OCI-LY1 (cell line): ENCODE results near the gene ZBTB1.

Source experiments
- H2AFZ ChIP-seq: fragments of 200-600 bp; sonication (generic), shearing (Covaris generic); 2 replicates; pipeline ENCODE4 v1.6.0; 2014; ENCODE audit warnings: antibody characterized with exemption, mild to moderate bottlenecking, low read length
- H3F3A ChIP-seq: fragments of 200-600 bp; sonication (generic), shearing (Covaris generic); 2 replicates; pipeline ENCODE4 v1.6.0; 2014; ENCODE audit warnings: mild to moderate bottlenecking, antibody characterized with exemption, low read length, moderate library complexity; ENCODE audit not compliant: insufficient read depth
- H3K27ac ChIP-seq: fragments of 200-600 bp; sonication (generic); 2 replicates; pipeline ENCODE4 v1.5.1; 2014; ENCODE audit warnings: low read length, mixed run types, mild to moderate bottlenecking, low read depth; ENCODE audit not compliant: poor library complexity, severe bottlenecking
- H3K27me3 ChIP-seq: fragments of 200-600 bp; sonication (generic); 2 replicates; pipeline ENCODE4 v1.6.0; 2014; ENCODE audit warnings: antibody characterized with exemption, mild to moderate bottlenecking, low read length, moderate library complexity; ENCODE audit not compliant: insufficient read depth
- H3K36me3 ChIP-seq: fragments of 200-600 bp; sonication (generic); 2 replicates; pipeline ENCODE4 v1.6.1; 2014; ENCODE audit warnings: mild to moderate bottlenecking, antibody characterized with exemption, low read length, moderate library complexity, mixed read lengths; ENCODE audit not compliant: insufficient read depth
- H3K4me1 ChIP-seq: fragments of 200-600 bp; sonication (generic); 2 replicates; pipeline ENCODE4 v1.5.1; 2014; ENCODE audit warnings: mild to moderate bottlenecking, low read length, moderate library complexity; ENCODE audit not compliant: insufficient read depth, severe bottlenecking
- H3K4me2 ChIP-seq: fragments of 200-600 bp; sonication (generic), shearing (Covaris generic); 2 replicates; pipeline ENCODE4 v1.6.1; 2014; ENCODE audit warnings: low read length
- H3K4me3 ChIP-seq: fragments of 200-600 bp; sonication (generic); 2 replicates; pipeline ENCODE4 v1.5.1; 2014; ENCODE audit warnings: low read length, low read depth, mild to moderate bottlenecking, mixed read lengths; ENCODE audit not compliant: poor library complexity, severe bottlenecking
- H3K79me2 ChIP-seq: fragments of 200-600 bp; shearing (Covaris generic); 2 replicates; pipeline ENCODE4 v1.6.1; 2016; ENCODE audit warnings: mixed run types, low read length, mixed read lengths; ENCODE audit not compliant: insufficient read depth
- H3K9ac ChIP-seq: fragments of 200-600 bp; sonication (generic), shearing (Covaris generic); 2 replicates; pipeline ENCODE4 v1.6.1; 2014; ENCODE audit warnings: mild to moderate bottlenecking, low read length, mixed read lengths
- H3K9me2 ChIP-seq: fragments of 200-600 bp; sonication (generic), shearing (Covaris generic); 2 replicates; pipeline ENCODE4 v1.6.1; 2014; ENCODE audit warnings: low read depth, mild to moderate bottlenecking, low read length, mixed read lengths
- H3K9me3 ChIP-seq: fragments of 200-600 bp; shearing (Covaris generic); 2 replicates; pipeline ENCODE4 v1.6.1; 2014; ENCODE audit warnings: low read length, mixed read lengths
- H4K20me1 ChIP-seq: fragments of 200-600 bp; sonication (generic), shearing (Covaris generic); 2 replicates; pipeline ENCODE4 v1.6.0; 2016; ENCODE audit warnings: mild to moderate bottlenecking, low read length; ENCODE audit not compliant: insufficient read depth
- EZH2 ChIP-seq: fragments of 200-600 bp; sonication (generic), shearing (Covaris generic); IDR thresholded peaks from 2 replicates; pipeline ENCODE4 v1.8.0; 2017; ENCODE audit warnings: borderline replicate concordance, mixed run types, mild to moderate bottlenecking, antibody characterized with exemption, low read length, moderate library complexity, mixed read lengths
- TF ChIP-seq, protein P1 (sequence below): fragments of 200-600 bp; sonication (generic), shearing (Covaris generic); IDR thresholded peaks from 2 replicates; pipeline ENCODE4 v1.5.1; 2017; ENCODE audit warnings: mild to moderate bottlenecking, antibody characterized with exemption, low read length, moderate library complexity, mixed read lengths

ZBTB1 gene

DNA sequence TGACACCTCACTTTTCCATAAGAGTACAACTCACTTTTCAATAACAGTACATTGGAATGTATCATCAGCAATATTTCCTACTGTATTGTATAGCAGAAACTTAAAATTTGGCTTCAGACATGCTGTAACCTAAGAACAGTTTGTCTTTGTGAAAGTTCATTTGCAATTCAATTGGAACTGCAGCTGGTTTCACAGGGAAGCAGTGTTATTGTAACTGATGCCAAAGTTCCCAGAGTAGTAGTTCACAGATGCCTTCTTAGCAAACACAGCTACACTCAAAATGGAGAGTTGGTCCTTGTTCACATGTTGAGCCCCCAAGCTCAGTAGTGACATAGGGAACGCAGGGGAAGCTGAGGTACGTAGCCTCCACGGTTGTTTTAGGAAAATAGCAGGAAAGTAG, 68.5 kb downstream of the ZBTB1 start:
- no peak overlapping the region for H3K4me2 ChIP-seq
- H3K27me3 ChIP-seq = no peaks in the 10 kb centered on the region
- no peaks in the 10 kb centered on the region for H3K4me1 ChIP-seq
- no peak overlapping the region for H3K9ac ChIP-seq
- H3F3A ChIP-seq = no peaks in the 10 kb centered on the region
- no peak overlapping the region for H2AFZ ChIP-seq
- H3K9me2 ChIP-seq = no peaks in the 10 kb centered on the region
- no peak overlapping the region for H3K4me3 ChIP-seq
- no peaks in the 10 kb centered on the region for H3K79me2 ChIP-seq
- H3K27ac ChIP-seq = no peak overlapping the region
- H3K36me3 ChIP-seq = no peaks in the 10 kb centered on the region
- no peak for TF ChIP-seq EZH2
- TF ChIP-seq, protein P1, sequence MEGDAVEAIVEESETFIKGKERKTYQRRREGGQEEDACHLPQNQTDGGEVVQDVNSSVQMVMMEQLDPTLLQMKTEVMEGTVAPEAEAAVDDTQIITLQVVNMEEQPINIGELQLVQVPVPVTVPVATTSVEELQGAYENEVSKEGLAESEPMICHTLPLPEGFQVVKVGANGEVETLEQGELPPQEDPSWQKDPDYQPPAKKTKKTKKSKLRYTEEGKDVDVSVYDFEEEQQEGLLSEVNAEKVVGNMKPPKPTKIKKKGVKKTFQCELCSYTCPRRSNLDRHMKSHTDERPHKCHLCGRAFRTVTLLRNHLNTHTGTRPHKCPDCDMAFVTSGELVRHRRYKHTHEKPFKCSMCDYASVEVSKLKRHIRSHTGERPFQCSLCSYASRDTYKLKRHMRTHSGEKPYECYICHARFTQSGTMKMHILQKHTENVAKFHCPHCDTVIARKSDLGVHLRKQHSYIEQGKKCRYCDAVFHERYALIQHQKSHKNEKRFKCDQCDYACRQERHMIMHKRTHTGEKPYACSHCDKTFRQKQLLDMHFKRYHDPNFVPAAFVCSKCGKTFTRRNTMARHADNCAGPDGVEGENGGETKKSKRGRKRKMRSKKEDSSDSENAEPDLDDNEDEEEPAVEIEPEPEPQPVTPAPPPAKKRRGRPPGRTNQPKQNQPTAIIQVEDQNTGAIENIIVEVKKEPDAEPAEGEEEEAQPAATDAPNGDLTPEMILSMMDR = no peak
- no peaks in the 10 kb centered on the region for H3K9me3 ChIP-seq
- H4K20me1 ChIP-seq = no peaks in the 10 kb centered on the region
